Measurements from ENCODE around the gene DISC1. TPM values are rescaled to one million over a fixed set of nuclear protein-coding genes. Genes with fewer than 3 reads are reported as not detected.

The DISC1 gene
- total and polyA plus RNA-seq, 2 donors (not counting 3 experiments of a cell fraction or from before 2014, with no cell fraction given) = 3.3 to 14.7 TPM

GRCh38 chr1:231940701-231941100 lies 314.1 kb downstream of the DISC1 start:
- H3K4me1 ChIP-seq (ENCODE audit: control insufficient read depth, extremely low read depth, insufficient read depth, low read length) = no peaks in the 10 kb centered on the region
- DNase-seq (ENCODE audit: low read depth, low spot score) = no peak
- ChIA-PET POLR2A (no interaction called here), CTCF (no interaction called here)
- no peaks in the 10 kb centered on the region for H4K20me1 ChIP-seq (replicated peaks; ENCODE audit: control insufficient read depth, extremely low read depth, insufficient read depth, low read length)
- no TSS peak for BruUV-seq (replicated peaks)
- H3K27me3 ChIP-seq (ENCODE audit: control insufficient read depth in 2 of 2, insufficient read depth in 2 of 2, low read length in 2 of 2) = no peaks in the 10 kb centered on the region
- no peak overlapping the region for H3K27ac ChIP-seq (ENCODE audit: insufficient read depth, low read depth, low read length)
- no peaks in the 10 kb centered on the region for H3K9me1 ChIP-seq (replicated peaks; ENCODE audit: control insufficient read depth, extremely low read depth, insufficient read depth, low read length)
- no peak overlapping the region for H3K4me3 ChIP-seq (replicated peaks in 1 of 3; ENCODE audit: insufficient read depth in 1 of 3, low read depth in 1 of 3, low read length in 3 of 3)
- no peaks in the 10 kb centered on the region for H3K36me3 ChIP-seq (ENCODE audit: control insufficient read depth in 2 of 2, extremely low read depth in 1 of 2, insufficient read depth in 2 of 2, low read length in 2 of 2)
- no peaks in the 10 kb centered on the region for H3K79me2 ChIP-seq (ENCODE audit: control insufficient read depth, insufficient read depth, low read length)
- TF ChIP-seq GATA2 (IDR thresholded peaks at IDR 0.05; ENCODE audit: insufficient read depth, insufficient read length, low read depth, low read length) (no peak), CTCF (IDR thresholded peaks at IDR 0.05; ENCODE audit: extremely low read depth in 1 of 2, insufficient read depth in 1 of 2, low read depth in 1 of 2, low read length in 2 of 2) (no peak), POLR2AphosphoS5 (IDR thresholded peaks at IDR 0.05; ENCODE audit: insufficient read depth, low read depth, low read length) (no peak), POLR2A (IDR thresholded peaks at IDR 0.05; ENCODE audit: low read depth, low read length) (no peak), FOS (IDR thresholded peaks at IDR 0.05; ENCODE audit: borderline replicate concordance, insufficient read depth, low read length) (no peak), EZH2 (IDR thresholded peaks at IDR 0.05; ENCODE audit: borderline replicate concordance, low read depth, low read length, severe bottlenecking) (no peak), MYC (IDR thresholded peaks at IDR 0.05; ENCODE audit: low read depth, low read length) (no peak), JUN (IDR thresholded peaks at IDR 0.05; ENCODE audit: borderline replicate concordance, insufficient read depth, insufficient read length, low read depth) (no peak), MAX (IDR thresholded peaks at IDR 0.05; ENCODE audit: insufficient read depth, insufficient read length) (no peak)
- H3K9ac ChIP-seq (replicated peaks; ENCODE audit: extremely low read depth, insufficient read depth, low read length) = no peak overlapping the region
- dilution Hi-C loops (cut with MboI; ENCODE audit: extremely low pct_ligation_motif_present, low sequenced_read_pairs) = no loop called here
- H3K4me2 ChIP-seq (ENCODE audit: insufficient read depth, low read length) = no peak overlapping the region
- intact Hi-C loops (cut with micrococcal nuclease) = no loop called here
- no peak for FAIRE-seq
- H2AFZ ChIP-seq (ENCODE audit: low read depth, low read length) = no peak overlapping the region
- H3K9me3 ChIP-seq (replicated peaks; ENCODE audit: control insufficient read depth, insufficient read depth, low read length) = no peaks in the 10 kb centered on the region
